Measurements from ENCODE around the gene NOL9. TPM values are rescaled to one million over a fixed set of nuclear protein-coding genes. Genes with fewer than 3 reads are reported as not detected.

The NOL9 gene
- total RNA-seq, 2 experiments from 2014 or later, result 39.7 to 40.4 TPM

DNA sequence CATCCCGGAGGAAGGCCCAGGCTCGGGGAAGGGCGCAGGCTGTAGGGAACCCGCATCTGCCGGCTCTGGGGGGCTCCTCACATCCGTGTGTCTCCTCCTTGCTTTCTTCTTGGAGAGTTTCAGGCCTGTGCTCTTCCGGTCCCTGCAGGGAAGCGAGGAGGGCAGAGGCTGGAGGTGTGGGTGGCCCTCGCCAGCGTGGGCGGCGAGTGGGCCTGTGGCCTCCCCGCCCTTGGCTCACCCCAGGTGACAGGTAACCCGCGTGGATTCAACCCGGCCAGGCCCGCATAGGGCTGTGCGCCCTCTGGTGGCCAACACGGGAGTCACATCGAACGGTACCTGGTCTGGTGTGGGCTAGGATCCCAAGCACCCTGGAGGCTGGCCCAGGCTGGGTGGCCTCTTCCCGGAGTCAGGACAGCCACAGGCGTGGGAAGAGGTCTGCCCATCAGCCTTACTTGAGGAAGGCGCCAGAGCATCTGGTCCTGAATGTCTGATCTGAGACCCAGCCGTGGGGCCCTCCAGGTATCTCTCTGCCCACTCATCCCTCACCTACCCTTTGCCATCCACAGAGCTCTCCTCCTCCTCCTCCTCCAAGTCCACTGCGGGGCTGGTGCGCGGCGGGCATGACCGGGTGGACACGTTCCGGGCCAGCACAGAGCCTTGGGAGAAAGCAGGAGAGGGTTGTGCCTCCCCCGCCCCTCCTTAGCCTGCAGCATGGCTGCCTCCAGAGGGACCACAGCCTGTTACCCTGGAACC lies 78.8 kb downstream of the NOL9 start:
- H3K27ac Mint-ChIP-seq, result no peak overlapping the region
- H3K4me1 Mint-ChIP-seq (ENCODE audit: low read depth), result peaks cover 2% of the 10 kb centered on the region
- no peaks in the 10 kb centered on the region for H3K9me3 Mint-ChIP-seq
- ATAC-seq (peak; percentile 95), DNase-seq (peak; percentile 80)
- H3K36me3 Mint-ChIP-seq (ENCODE audit: low read depth), result no peaks in the 10 kb centered on the region
- H3K27me3 Mint-ChIP-seq, result no peaks in the 10 kb centered on the region
- CTCF ChIA-PET, result interaction anchor here (1.0 to 2.5 kb wide), 7 partner anchors 7 to 38 kb away, joined by 3 to 16 read pairs (median 3); partner anchors contain the start of gene TNFRSF25
- H3K4me3 Mint-ChIP-seq, result no peak overlapping the region
- intact Hi-C loops (cut with micrococcal nuclease), result no loop called here
- POLR2A ChIA-PET, result interaction anchor here (0.7 kb wide), 1 partner anchor 10 kb away, joined by 3 read pairs; no protein-coding TSS in a partner anchor
- TF ChIP-seq CTCF (IDR thresholded peaks at IDR 0.05), result peak; percentile 96

DNA sequence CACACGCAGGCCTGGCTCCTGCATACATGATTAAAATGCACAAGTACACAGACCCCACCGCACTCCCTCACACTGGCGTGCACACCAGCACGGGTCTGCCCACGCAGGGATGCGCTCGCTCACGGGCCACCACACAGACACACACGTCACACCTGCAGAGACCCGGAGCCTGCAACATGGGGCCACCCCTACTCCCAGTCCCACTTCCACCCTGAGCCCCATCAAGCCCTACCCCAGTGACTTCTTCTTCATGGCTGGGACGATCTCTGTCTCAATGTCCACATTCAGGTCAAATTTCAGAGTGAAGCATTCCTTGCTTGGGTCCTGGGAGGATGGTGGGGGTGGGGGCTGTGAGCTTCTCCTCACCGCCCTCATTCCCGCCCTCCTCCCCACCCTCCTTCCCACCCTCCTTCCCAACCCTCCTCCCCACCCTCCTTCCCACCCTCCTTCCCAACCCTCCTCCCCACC lies 79.5 kb downstream of the NOL9 start:
- no peaks in the 10 kb centered on the region for H3K36me3 Mint-ChIP-seq (ENCODE audit: low read depth)
- ATAC-seq, result no peak

DNA sequence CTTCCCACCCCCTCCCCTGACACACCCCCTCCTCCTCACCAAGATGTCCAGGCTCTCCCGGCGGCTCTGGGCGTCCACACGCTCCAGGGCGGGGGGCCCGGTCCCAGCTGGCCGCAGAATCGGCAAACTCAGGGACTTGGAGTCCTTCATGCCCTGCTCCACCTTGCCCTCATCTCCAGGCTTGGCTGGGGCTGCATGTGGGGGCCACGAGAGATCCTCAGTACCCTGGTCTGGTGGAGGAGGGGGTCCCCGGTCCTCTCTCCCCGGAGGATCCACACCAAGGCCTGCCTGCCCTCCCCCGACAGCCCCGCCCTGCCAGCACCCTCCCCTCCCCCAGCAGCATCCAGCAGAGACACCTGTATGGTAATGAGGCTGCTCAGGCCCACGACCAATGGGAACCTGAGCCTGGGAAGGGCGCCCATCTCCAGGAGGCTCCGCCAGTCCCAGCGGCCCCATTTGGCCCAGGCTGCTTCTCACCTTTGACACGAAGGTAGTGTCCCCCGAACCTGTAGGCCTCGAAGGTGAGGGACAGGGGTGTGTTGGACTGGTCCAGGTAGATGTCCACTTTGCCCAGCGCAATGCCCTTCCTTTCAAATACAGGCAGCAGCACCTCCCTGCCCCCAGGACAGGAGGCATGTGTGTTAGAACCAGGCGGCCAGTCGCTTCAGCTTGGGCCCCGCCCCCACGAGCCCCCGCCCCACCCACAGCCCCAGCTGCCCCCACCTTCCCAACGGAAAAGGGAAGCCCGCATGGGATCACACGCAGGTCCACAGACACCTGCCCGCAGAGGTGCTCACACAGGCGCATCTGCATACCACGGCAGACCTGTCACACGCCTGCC lies 80.1 kb downstream of the NOL9 start:
- intact Hi-C loops (cut with micrococcal nuclease), result no loop called here
- TF ChIP-seq CTCF (IDR thresholded peaks at IDR 0.05), result no peak
- H3K27ac Mint-ChIP-seq, result no peak overlapping the region
- no peaks in the 10 kb centered on the region for H3K27me3 Mint-ChIP-seq
- peaks cover 2% of the 10 kb centered on the region for H3K4me1 Mint-ChIP-seq (ENCODE audit: low read depth)
- DNase-seq (no peak), ATAC-seq (no peak)
- H3K9me3 Mint-ChIP-seq, result no peaks in the 10 kb centered on the region
- no peak overlapping the region for H3K4me3 Mint-ChIP-seq
- ChIA-PET POLR2A (no interaction called here), CTCF (interaction anchor here (0.7 to 2.6 kb wide), 5 partner anchors 9 to 60 kb away, joined by 3 to 10 read pairs (median 3); no protein-coding TSS in a partner anchor)
- H3K36me3 Mint-ChIP-seq (ENCODE audit: low read depth), result no peaks in the 10 kb centered on the region

More for the DNA sequence above, 79.5 kb downstream of the NOL9 start:
- Mint-ChIP-seq H3K4me3 (no peak overlapping the region), H3K27me3 (no peaks in the 10 kb centered on the region), H3K27ac (no peak overlapping the region), H3K9me3 (no peaks in the 10 kb centered on the region), H3K4me1 (ENCODE audit: low read depth) (peaks cover 2% of the 10 kb centered on the region)
- CTCF ChIA-PET, result interaction anchor here (1.4 kb wide), 1 partner anchor 8 kb away, joined by 3 read pairs; no protein-coding TSS in a partner anchor
- DNase-seq, result no peak
- intact Hi-C loops (cut with micrococcal nuclease), result no loop called here
- TF ChIP-seq CTCF (IDR thresholded peaks at IDR 0.05), result no peak
- POLR2A ChIA-PET, result interaction anchor here (0.7 kb wide), 1 partner anchor 10 kb away, joined by 3 read pairs; no protein-coding TSS in a partner anchor

DNA sequence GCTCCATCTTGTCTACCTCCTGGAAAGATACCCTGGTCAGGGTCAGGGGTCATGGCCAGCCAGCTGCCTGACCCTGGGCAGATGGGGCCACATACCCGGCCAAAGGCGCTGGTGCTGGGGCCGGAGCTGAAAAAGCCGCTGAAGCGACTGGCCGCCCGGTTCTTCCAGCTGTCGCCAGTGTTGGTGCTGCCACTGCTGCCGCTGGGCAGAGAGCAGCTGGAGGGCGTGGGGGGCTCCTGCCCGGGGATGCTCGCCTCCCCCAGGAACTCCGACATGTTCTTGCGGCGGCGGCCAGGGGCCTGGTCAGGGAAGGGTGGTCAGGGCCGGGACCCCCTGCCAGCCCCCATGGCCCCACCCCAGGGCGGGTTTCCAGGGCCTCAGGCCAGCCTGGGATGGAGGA lies 81.2 kb downstream of the NOL9 start:
- Mint-ChIP-seq H3K27ac (no peak overlapping the region), H3K9me3 (no peaks in the 10 kb centered on the region), H3K27me3 (no peaks in the 10 kb centered on the region), H3K36me3 (ENCODE audit: low read depth) (no peaks in the 10 kb centered on the region), H3K4me3 (no peak overlapping the region), H3K4me1 (ENCODE audit: low read depth) (peaks cover 2% of the 10 kb centered on the region)
- DNase-seq, result no peak
- ChIA-PET POLR2A (no interaction called here), CTCF (interaction anchor here (0.7 to 2.6 kb wide), 7 partner anchors 8 to 59 kb away, joined by 3 to 10 read pairs (median 4); no protein-coding TSS in a partner anchor)
- ATAC-seq, result no peak
- intact Hi-C loops (cut with micrococcal nuclease), result no loop called here
- TF ChIP-seq CTCF (IDR thresholded peaks at IDR 0.05), result no peak
